Loucy (cell line): ENCODE measurements around the gene DPPA3.
"Not testable (repeated sequence)": the region's sequence is repeated elsewhere in the genome, so short reads cannot be mapped to it uniquely, and the experiment has no call there.

Source experiments
- EZH2phosphoT487 ChIP-seq: fragments of 200-600 bp; IDR thresholded peaks from 2 replicates; pipeline ENCODE4 v1.6.1; 2018; ENCODE audit warnings: antibody characterized with exemption, mild to moderate bottlenecking, moderate library complexity, borderline replicate concordance
- TF ChIP-seq, protein P1 (sequence below): fragments of 200-600 bp; sonication (generic); conservative IDR thresholded peaks from 2 replicates; pipeline ENCODE4 v1.5.1; 2014; ENCODE audit warnings: mild to moderate bottlenecking, antibody characterized with exemption, low read length

GRCh38 chr12:7755668-7756067 is 44.4 kb downstream of the DPPA3 start:
- TF ChIP-seq, protein P1, sequence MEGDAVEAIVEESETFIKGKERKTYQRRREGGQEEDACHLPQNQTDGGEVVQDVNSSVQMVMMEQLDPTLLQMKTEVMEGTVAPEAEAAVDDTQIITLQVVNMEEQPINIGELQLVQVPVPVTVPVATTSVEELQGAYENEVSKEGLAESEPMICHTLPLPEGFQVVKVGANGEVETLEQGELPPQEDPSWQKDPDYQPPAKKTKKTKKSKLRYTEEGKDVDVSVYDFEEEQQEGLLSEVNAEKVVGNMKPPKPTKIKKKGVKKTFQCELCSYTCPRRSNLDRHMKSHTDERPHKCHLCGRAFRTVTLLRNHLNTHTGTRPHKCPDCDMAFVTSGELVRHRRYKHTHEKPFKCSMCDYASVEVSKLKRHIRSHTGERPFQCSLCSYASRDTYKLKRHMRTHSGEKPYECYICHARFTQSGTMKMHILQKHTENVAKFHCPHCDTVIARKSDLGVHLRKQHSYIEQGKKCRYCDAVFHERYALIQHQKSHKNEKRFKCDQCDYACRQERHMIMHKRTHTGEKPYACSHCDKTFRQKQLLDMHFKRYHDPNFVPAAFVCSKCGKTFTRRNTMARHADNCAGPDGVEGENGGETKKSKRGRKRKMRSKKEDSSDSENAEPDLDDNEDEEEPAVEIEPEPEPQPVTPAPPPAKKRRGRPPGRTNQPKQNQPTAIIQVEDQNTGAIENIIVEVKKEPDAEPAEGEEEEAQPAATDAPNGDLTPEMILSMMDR: not testable (repeated sequence)
- TF ChIP-seq EZH2phosphoT487: not testable (repeated sequence)
